ENCODE measurements around the gene UBE2G1. TPM values are rescaled to one million over a fixed set of nuclear protein-coding genes. Genes with fewer than 3 reads are reported as not detected.

UBE2G1 gene
- total and polyA plus RNA-seq, 9 of the 15 experiments (the other 6 are each of a cell fraction or from before 2014, with no cell fraction given), result 10.1 to 65.9 (median 29.7) TPM

DNA sequence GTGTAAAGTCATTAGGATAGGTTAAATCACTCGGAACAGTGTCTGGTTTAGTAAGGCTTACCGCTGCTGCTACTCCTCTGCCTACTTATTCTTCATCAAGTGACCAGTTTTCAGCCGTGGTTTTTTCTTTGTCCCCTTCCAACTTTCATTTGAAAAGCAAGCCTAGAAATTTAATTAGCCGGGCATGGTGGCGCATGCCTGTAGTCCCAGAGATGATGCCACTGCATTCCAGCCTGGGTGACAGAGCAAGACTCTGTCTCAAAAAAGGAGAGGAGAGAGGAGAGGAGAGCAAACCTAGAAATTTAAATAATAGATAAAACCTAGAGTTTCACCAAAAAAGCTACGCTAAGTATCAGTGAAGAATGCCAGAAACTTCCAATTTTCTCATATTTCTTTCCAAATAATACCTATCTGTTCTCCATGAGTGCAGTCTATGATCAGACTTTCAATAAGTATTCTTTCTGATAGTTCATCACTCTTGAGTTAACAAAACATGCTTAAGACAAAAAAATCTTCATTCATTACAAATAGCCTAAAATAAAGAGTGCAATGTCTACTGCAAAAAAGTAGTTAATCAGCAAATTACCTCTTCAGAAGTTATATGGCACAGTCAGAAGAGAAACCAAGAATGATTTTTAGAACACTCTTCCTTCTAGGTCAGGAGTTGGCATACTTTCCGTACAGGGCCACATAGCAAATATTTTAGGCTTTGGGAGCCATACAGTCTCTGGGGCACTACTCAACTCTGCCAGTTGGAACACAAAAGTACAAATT, 117.8 kb downstream of the UBE2G1 start:
- no peak overlapping the region; a peak in 1 of 4 replicates for H3K9ac ChIP-seq (ENCODE audit: insufficient read depth in 1 of 2, low read depth in 2 of 2, low read length in 2 of 2)
- no peak for DNase-seq (ENCODE audit: extremely low read depth in 1 of 4, low spot score in 3 of 4)
- peak overlapping the region; percentile 66; the same call in 1 of the 2 replicates for H3K4me2 ChIP-seq (ENCODE audit: insufficient read depth, low read length)
- 81% methylated on average over 7 of the region's 7 CpGs for WGBS (ENCODE audit: insufficient coverage, low coverage, missing lambda C conversion rate)
- peaks cover 6% of the 10 kb centered on the region for H4K20me1 ChIP-seq (replicated peaks; ENCODE audit: control insufficient read depth, insufficient read depth, low read length)
- no peaks in the 10 kb centered on the region for H3K9me1 ChIP-seq (ENCODE audit: control insufficient read depth, insufficient read depth, low read length)
- no TSS peak for BruUV-seq (replicated peaks)
- CTCF ChIA-PET (ENCODE audit: low intra/inter-chr PET ratio), result no interaction called here
- FAIRE-seq, result no peak
- peaks cover 17% of the 10 kb centered on the region; the same call in 1 of the 3 replicates for H3K36me3 ChIP-seq (ENCODE audit: control insufficient read depth, insufficient read depth, low read length)
- peaks cover 86% of the 10 kb centered on the region for H3K79me2 ChIP-seq (ENCODE audit: control insufficient read depth, insufficient read depth, low read length)
- H2AFZ ChIP-seq (ENCODE audit: low read depth, low read length), result no peak overlapping the region
- H3K4me3 ChIP-seq, result no peak overlapping the region
- H3K27ac ChIP-seq (ENCODE audit: extremely low read depth, low read depth, low read length), result peak overlapping the region; percentile 48; the same call in 1 of the 3 replicates
- in situ Hi-C loops (cut with MboI), result no loop called here
- no peaks in the 10 kb centered on the region for H3K9me3 ChIP-seq (replicated peaks; ENCODE audit: control insufficient read depth, insufficient read depth, low read depth, low read length)
- intact Hi-C loops (cut with micrococcal nuclease), result loop anchor here (2.0 kb wide), 1 partner anchor 56 kb away; no protein-coding TSS in a partner anchor
- peaks cover 8 to 37% of the 10 kb centered on the region in 2 experiments; a peak in 4 of 5 replicates for H3K4me1 ChIP-seq (replicated peaks in 1 of 2; ENCODE audit: control insufficient read depth in 2 of 2, insufficient read depth in 2 of 2, low read length in 2 of 2)
- no peaks in the 10 kb centered on the region for H3K27me3 ChIP-seq (ENCODE audit: control insufficient read depth in 2 of 2, insufficient read depth in 2 of 2, low read length in 2 of 2)
- no peak for ATAC-seq
- POLR2A ChIA-PET, result interaction anchor here (0.6 to 4.6 kb wide), 5 partner anchors 8 to 130 kb away, joined by 3 to 31 read pairs (median 4); partner anchors contain the start of gene ANKFY1
- no peak for TF ChIP-seq NR2F6 (CRISPR knock-in tag; IDR thresholded peaks at IDR 0.05)
- TF ChIP-seq CBX5 (IDR thresholded peaks at IDR 0.05; ENCODE audit: borderline replicate concordance, low read depth), result no peak
- TF ChIP-seq HOXB6 (CRISPR knock-in tag; IDR thresholded peaks at IDR 0.05; ENCODE audit: borderline replicate concordance), result no peak
- TF ChIP-seq SMAD4 (CRISPR knock-in tag; conservative IDR thresholded peaks at IDR 0.05), result no peak
- peak; percentile 49; the same call in 1 of the 2 replicates for TF ChIP-seq C11orf30 (IDR thresholded peaks at IDR 0.05; ENCODE audit: low read depth)
- TF ChIP-seq ZNF316 (IDR thresholded peaks at IDR 0.05), result peak; percentile 57; the same call in 1 of the 2 replicates
- no peak for TF ChIP-seq RBM17 (IDR thresholded peaks at IDR 0.05; ENCODE audit: borderline replicate concordance, low read depth, low read length)
- no peak for TF ChIP-seq ZBTB40 (IDR thresholded peaks at IDR 0.05)
- TF ChIP-seq ZBTB40 (CRISPR knock-in tag; IDR thresholded peaks at IDR 0.05), result no peak
- no peak for TF ChIP-seq RNF2 (IDR thresholded peaks at IDR 0.05)
- peak in 1 of 2 experiments; percentile 0; a peak in 2 of 4 replicates for TF ChIP-seq NRF1 (conservative IDR thresholded peaks at IDR 0.05 in 1 of 2, IDR thresholded peaks at IDR 0.05 in 1 of 2)
- no peak for TF ChIP-seq ZNF696 (CRISPR knock-in tag; conservative IDR thresholded peaks at IDR 0.05)

Measured in K562 (cell line).